Activated CD4-positive, alpha-beta memory T cell treated with anti-CD3 and anti-CD28 coated beads for 36 hours (primary cell): ENCODE measurements around the gene NCAPH2. TPM values are rescaled to one million over a fixed set of nuclear protein-coding genes. Genes with fewer than 3 reads are reported as not detected.

Experiments used
- CTCF ChIA-PET: fragments of 350-600 bp; sonication (Branson Sonifier 250); formaldehyde crosslinking; loops from one replicate; lab custom pipeline; 2021; ENCODE audit warnings: antibody characterized with exemption, inconsistent platforms; lab: Charles Lee
- POLR2A ChIA-PET: fragments of 350-600 bp; sonication (Branson Sonifier 250); formaldehyde crosslinking; loops from one replicate; lab custom pipeline; 2021; ENCODE audit warnings: antibody characterized with exemption; lab: Charles Lee
- DNase-seq: peaks from one replicate; pipeline ENCODE4 v3.0.0-alpha.2; 2020
- H3K27ac Mint-ChIP-seq: one replicate; pipeline ENCODE4 v1.8.0; 2021; ENCODE audit warnings: mixed read lengths
- H3K27me3 Mint-ChIP-seq: one replicate; pipeline ENCODE4 v1.8.0; 2021; ENCODE audit warnings: mixed read lengths
- H3K36me3 Mint-ChIP-seq: one replicate; pipeline ENCODE4 v1.8.0; 2021; ENCODE audit warnings: mixed read lengths
- H3K4me1 Mint-ChIP-seq: one replicate; pipeline ENCODE4 v1.8.0; 2021; ENCODE audit warnings: low read depth, mixed read lengths
- H3K4me3 Mint-ChIP-seq: one replicate; pipeline ENCODE4 v1.8.0; 2021; ENCODE audit warnings: mild to moderate bottlenecking, mixed read lengths
- H3K9me3 Mint-ChIP-seq: one replicate; pipeline ENCODE4 v1.8.0; 2021; ENCODE audit warnings: mixed read lengths
- intact Hi-C: fragments of 100-400 bp; cut with micrococcal nuclease; formaldehyde crosslinking; loops from one replicate; pipeline ENCODE4 v1.15.1; 2023
- total RNA-seq, 2 experiments: library from RNA; stranded (reverse); gene quantifications; one replicate each; pipeline ENCODE4 v1.2.3, GENCODE V29; 2021

NCAPH2 gene
- total RNA-seq, 2 experiments from 2014 or later: 134 to 138 TPM

- H3K9me3 Mint-ChIP-seq: no peaks in the 10 kb centered on the region
- H3K27ac Mint-ChIP-seq: no peak overlapping the region
- DNase-seq: no peak
- no peaks in the 10 kb centered on the region for H3K4me1 Mint-ChIP-seq
- H3K4me3 Mint-ChIP-seq: no peak overlapping the region
- intact Hi-C loops: no loop called here
- ChIA-PET POLR2A (no interaction called here), CTCF (interaction anchor here (1.8 kb wide), 2 partner anchors 25 to 121 kb away, joined by 5 read pairs; partner anchors contain the start of gene SCO2)
- H3K27me3 Mint-ChIP-seq: no peaks in the 10 kb centered on the region
- no peaks in the 10 kb centered on the region for H3K36me3 Mint-ChIP-seq
These were observed 7.6 kb upstream of the NCAPH2 start for GRCh38 chr22:50500452-50500851.

DNA sequence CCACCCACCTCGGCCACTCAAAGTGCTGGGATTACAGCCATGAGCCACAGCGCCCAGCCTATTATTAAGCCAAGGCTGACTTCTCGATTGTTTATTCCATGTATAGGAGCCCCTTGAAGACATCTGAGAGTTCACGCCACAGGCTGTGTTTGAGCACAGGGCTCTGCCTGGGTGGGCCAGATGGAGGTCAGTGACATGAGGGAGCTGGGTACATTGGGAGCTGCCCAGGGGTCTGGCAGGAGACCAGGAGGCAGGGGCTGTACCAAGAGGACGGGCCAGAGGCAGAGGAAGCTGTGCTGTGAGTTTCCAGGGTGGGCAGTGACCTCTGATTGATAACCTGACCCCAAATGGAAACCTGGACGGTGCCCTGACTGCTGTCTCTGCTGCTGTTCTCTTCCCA lies 5.9 kb upstream of the NCAPH2 start:
- peaks cover under 1% of the 10 kb centered on the region for H3K36me3 Mint-ChIP-seq
- H3K9me3 Mint-ChIP-seq: no peaks in the 10 kb centered on the region
- no peak overlapping the region for H3K4me3 Mint-ChIP-seq
- intact Hi-C loops: no loop called here
- no peak for DNase-seq
- CTCF ChIA-PET: interaction anchor here (1.0 kb wide), 1 partner anchor 24 kb away, joined by 3 read pairs; the partner anchor contains the start of gene SCO2
- POLR2A ChIA-PET: no interaction called here
- no peaks in the 10 kb centered on the region for H3K27me3 Mint-ChIP-seq
- H3K4me1 Mint-ChIP-seq: peaks cover 2% of the 10 kb centered on the region
- no peak overlapping the region for H3K27ac Mint-ChIP-seq

DNA sequence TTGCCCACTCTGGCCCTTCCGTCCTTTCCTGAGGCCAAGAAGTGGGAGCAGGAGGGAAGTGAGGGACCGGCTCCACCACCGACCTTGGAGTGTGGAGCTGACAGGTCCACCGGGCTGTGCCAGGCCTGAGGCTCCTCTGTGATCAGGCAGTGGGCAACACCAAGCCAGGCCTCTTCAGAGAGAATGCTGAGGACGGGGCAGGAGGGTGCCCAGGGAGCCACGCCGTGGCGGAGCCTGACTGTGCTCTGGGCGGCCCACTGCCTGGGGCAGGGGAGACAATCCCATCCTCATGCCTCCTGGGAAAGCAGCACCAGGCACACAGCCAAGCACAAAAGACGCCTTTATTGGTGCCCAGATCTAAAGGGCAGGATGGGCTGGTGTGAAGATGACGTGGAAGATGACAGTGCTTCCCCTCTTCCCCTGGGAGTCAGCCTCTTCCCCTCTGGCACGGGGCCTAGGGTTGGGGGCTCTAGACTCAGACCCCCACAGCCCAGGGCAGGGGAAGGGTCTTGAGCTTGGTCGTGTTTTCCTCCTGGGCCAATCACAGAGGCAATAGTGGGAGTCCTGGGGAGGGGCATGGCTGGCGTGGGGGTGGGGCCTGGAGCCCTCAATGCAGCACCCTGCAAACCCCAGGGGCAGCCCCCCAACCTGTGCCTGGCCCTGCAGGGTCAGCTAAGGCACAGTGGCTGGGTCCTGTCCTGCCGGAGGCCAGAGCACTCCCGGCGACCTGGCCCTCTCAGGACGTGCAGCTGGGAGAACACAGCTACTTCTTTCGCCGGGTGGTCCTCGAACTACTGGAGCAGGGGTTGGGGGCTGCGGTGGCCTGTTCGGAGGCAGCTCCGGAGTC lies 5.2 kb upstream of the NCAPH2 start:
- no peak overlapping the region for H3K4me3 Mint-ChIP-seq
- peaks cover 5% of the 10 kb centered on the region for H3K36me3 Mint-ChIP-seq
- H3K9me3 Mint-ChIP-seq: no peaks in the 10 kb centered on the region
- no peak for DNase-seq
- POLR2A ChIA-PET: interaction anchor here (0.7 kb wide), 1 partner anchor 233 kb away, joined by 3 read pairs; no protein-coding TSS in a partner anchor
- H3K4me1 Mint-ChIP-seq: peaks cover 2% of the 10 kb centered on the region
- intact Hi-C loops: no loop called here
- H3K27me3 Mint-ChIP-seq: no peaks in the 10 kb centered on the region
- no peak overlapping the region for H3K27ac Mint-ChIP-seq
- CTCF ChIA-PET: interaction anchor here (1.0 kb wide), 1 partner anchor 23 kb away, joined by 3 read pairs; the partner anchor contains the start of gene SCO2

- H3K27me3 Mint-ChIP-seq: no peaks in the 10 kb centered on the region
- no peaks in the 10 kb centered on the region for H3K9me3 Mint-ChIP-seq
- H3K27ac Mint-ChIP-seq: no peak overlapping the region
- ChIA-PET POLR2A (interaction anchor here (0.7 kb wide), 1 partner anchor 234 kb away, joined by 3 read pairs; no protein-coding TSS in a partner anchor), CTCF (interaction anchor here (1.0 kb wide), 1 partner anchor 22 kb away, joined by 3 read pairs; no protein-coding TSS in a partner anchor)
- no peak for DNase-seq
- peaks cover 2% of the 10 kb centered on the region for H3K4me1 Mint-ChIP-seq
- peaks cover 7% of the 10 kb centered on the region for H3K36me3 Mint-ChIP-seq
- H3K4me3 Mint-ChIP-seq: no peak overlapping the region
- intact Hi-C loops: no loop called here
These were observed 4.4 kb upstream of the NCAPH2 start for GRCh38 chr22:50503475-50504145.

DNA sequence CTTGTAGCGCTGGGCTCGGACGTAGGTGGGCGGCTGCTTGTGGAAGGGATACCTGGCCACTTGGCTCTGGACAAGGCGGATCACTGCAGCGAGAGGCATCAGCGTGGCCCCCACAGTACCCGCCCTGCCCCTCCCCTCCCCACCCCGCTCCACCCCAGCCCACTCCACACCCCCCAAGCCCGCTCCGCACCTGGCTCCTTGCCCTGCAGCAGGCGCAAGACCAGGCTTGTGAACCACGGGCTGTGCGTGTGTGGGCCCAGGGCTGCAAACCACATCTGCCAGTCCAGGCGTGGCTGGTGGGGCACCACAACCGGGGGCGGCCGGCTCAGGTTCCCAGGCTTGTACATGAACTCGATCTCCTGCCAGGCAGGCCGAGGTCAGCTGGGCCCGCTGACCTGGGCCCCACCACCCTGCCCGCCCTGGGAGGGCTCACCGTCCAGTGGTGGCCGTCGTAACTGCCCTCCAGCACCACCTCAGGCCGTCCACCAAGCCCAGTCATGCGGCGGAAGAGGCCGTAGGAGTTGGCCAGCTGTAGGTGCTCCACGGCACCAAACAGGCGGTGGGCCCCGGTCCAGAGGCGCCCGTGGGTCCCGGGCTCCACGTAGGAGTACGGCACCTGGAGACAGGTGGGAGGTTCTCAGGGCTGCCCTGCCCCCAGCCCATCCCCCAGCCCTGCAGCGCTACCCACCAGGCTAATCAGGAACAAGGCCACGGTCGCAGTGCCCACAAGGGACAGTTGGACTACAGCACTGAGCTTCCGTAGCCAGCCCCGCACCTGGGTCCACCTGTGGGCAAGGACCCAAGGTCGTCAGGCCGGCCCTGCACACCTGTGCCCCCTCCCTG lies 3.4 kb upstream of the NCAPH2 start:
- ChIA-PET POLR2A (no interaction called here), CTCF (interaction anchor here (0.6 to 1.1 kb wide), 3 partner anchors 19 to 148 kb away, joined by 3 to 4 read pairs (median 3); no protein-coding TSS in a partner anchor)
- no peak for DNase-seq
- no peak overlapping the region for H3K4me3 Mint-ChIP-seq
- H3K4me1 Mint-ChIP-seq: peaks cover 9% of the 10 kb centered on the region
- intact Hi-C loops: no loop called here
- no peaks in the 10 kb centered on the region for H3K9me3 Mint-ChIP-seq
- peaks cover 11% of the 10 kb centered on the region for H3K36me3 Mint-ChIP-seq
- no peak overlapping the region for H3K27ac Mint-ChIP-seq
- H3K27me3 Mint-ChIP-seq: no peaks in the 10 kb centered on the region

GRCh38 chr22:50505276-50505775 lies 2.7 kb upstream of the NCAPH2 start:
- Mint-ChIP-seq H3K36me3 (peaks cover 12% of the 10 kb centered on the region), H3K27ac (no peak overlapping the region), H3K4me1 (peaks cover 10% of the 10 kb centered on the region), H3K27me3 (no peaks in the 10 kb centered on the region), H3K4me3 (no peak overlapping the region), H3K9me3 (no peaks in the 10 kb centered on the region)
- CTCF ChIA-PET: interaction anchor here (0.6 to 1.1 kb wide), 2 partner anchors 19 to 149 kb away, joined by 3 to 4 read pairs; no protein-coding TSS in a partner anchor
- intact Hi-C loops: no loop called here
- DNase-seq: no peak
- POLR2A ChIA-PET: no interaction called here

DNA sequence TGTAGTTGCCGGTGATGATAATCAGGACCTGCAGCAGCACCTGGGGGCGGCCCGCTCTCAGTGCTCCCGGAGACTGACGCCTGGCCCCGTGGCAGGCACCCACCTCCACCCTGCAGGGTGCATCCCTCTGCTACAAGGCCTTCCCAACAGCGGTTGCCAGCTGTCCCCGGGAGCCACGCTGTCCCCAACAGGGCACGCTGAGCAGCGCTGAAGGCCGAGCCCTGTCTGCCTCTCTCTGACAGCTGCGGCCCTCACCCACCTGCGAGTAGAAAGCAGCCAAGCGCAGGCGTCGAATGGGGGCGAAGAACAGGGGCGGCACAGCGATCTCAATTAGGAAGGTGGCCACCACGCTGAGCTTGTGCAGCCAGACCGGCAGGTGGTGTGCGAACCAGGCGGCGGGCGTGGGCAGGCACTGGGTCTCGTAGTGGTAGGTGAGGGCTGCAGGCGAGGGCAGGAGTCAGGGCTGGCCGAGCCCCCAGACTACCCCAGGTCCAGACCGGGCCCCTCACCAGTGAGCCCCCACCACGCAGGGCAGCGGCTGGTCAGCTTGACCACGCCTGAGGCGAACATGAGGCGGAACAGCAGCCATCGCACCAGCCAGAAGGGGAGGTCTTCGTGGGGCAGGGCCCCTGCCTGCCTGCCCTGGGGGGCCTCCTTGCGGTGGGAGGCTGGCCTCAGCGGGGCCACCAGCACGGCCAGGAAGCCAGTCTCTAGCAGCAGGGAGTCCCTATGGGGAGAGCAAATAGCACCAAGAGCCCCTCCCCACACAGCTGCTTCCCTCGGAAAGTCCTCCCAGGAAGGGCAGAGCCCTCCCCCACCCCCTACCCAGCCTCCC lies 2.0 kb upstream of the NCAPH2 start:
- ChIA-PET CTCF (interaction anchor here (1.1 to 3.9 kb wide), 2 partner anchors 7 to 18 kb away, joined by 3 to 24 read pairs; no protein-coding TSS in a partner anchor), POLR2A (no interaction called here)
- Mint-ChIP-seq H3K27ac (no peak overlapping the region), H3K4me1 (peaks cover 10% of the 10 kb centered on the region), H3K36me3 (peaks cover 12% of the 10 kb centered on the region), H3K4me3 (peak overlapping the region; percentile 97), H3K9me3 (no peaks in the 10 kb centered on the region), H3K27me3 (no peaks in the 10 kb centered on the region)
- no peak for DNase-seq
- intact Hi-C loops: loop anchor here (2.0 kb wide), 1 partner anchor 31 kb away; the partner anchor contains the start of gene SBF1

GRCh38 chr22:50506611-50507420 lies 1.2 kb upstream of the NCAPH2 start:
- Mint-ChIP-seq H3K36me3 (peaks cover 12% of the 10 kb centered on the region), H3K27ac (peak overlapping the region; percentile 87), H3K27me3 (no peaks in the 10 kb centered on the region), H3K4me3 (peak overlapping the region; percentile 97), H3K4me1 (peaks cover 10% of the 10 kb centered on the region), H3K9me3 (no peaks in the 10 kb centered on the region)
- no peak for DNase-seq
- ChIA-PET CTCF (interaction anchor here (3.9 to 4.4 kb wide), 2 partner anchors 8 to 18 kb away, joined by 24 to 94 read pairs; partner anchors contain the start of gene SCO2), POLR2A (interaction anchor here (2.6 to 5.8 kb wide), 2 partner anchors 11 to 19 kb away, joined by 6 to 101 read pairs; partner anchors contain the start of gene SCO2)
- intact Hi-C loops: loop anchor here (1.0 to 2.0 kb wide), 2 partner anchors 32 to 113 kb away; partner anchors contain the start of gene SBF1

DNA sequence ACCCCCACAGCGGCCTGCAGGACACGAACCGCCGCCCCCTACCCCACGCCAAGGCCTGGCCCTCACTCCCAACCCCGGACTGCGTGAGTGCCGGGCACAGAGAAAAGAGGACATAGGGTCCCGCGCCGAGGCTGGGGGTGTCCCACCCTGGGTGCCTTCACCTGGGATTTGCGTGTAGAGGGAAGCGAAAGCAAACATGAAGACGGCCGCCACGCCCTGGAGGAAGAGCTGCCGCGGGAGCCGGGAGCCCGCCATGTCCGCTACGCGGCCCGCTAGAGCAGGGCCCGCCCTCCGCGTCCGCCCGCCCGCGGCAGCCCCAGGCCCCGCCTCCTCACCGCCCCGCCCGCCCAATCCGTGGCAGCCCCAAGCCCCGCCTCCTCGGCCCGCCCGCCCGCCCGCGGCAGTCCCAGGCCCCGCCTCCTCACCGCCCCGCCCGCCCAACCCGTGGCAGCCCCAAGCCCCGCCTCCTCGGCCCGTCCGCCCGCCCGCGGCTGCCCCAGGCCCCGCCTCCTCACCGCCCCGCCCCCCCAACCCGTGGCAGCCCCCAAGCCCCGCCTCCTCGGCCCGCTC lies 518 bp upstream of the NCAPH2 start, which contains the start of gene LMF2:
LMF2 (minus strand) TSS at position 282 of the 570 bp plus-strand sequence; CDS start at position 255, 27 bp downstream.
- Mint-ChIP-seq H3K9me3 (no peaks in the 10 kb centered on the region), H3K27ac (peak within 1 kb of the TSS; percentile 97), H3K4me1 (peaks cover 16% of the 10 kb centered on the region), H3K4me3 (peak within 1 kb of the TSS; percentile 97), H3K27me3 (no peaks in the 10 kb centered on the region), H3K36me3 (peaks cover 18% of the 10 kb centered on the region)
- CTCF ChIA-PET: interaction anchor here (0.6 to 4.4 kb wide), 11 partner anchors 9 to 266 kb away, joined by 3 to 94 read pairs (median 4); partner anchors contain the start of genes SCO2, SYCE3 and TYMP
- peak; percentile 96 for DNase-seq
- intact Hi-C loops: loop anchor here (1.0 to 2.0 kb wide), 2 partner anchors 33 to 113 kb away; partner anchors contain the start of gene SBF1
- POLR2A ChIA-PET: interaction anchor here (0.6 to 5.8 kb wide), 15 partner anchors 9 to 263 kb away, joined by 3 to 101 read pairs (median 4); partner anchors contain the start of genes ARSA, HDAC10 and SCO2
